GM12878 (cell line): Measurements from ENCODE around the gene ALG12. TPM values are rescaled to one million over a fixed set of nuclear protein-coding genes. Genes with fewer than 3 reads are reported as not detected.

Experiments
- JUNB ChIP-seq: IDR thresholded peaks from 2 replicates; pipeline ENCODE4 v1.6.1; 2016; ENCODE audit warnings: antibody characterized with exemption, mild to moderate bottlenecking
- POLR2AphosphoS5 ChIP-seq: IDR thresholded peaks from 2 replicates; pipeline ENCODE4 v1.6.1; 2011; ENCODE audit warnings: mild to moderate bottlenecking, low read length, inconsistent platforms
- TCF12 ChIP-seq: IDR thresholded peaks from 2 replicates; pipeline ENCODE4 v1.6.1; 2011; ENCODE audit warnings: low read depth, mild to moderate bottlenecking, low read length
- WRNIP1 ChIP-seq: IDR thresholded peaks from 2 replicates; pipeline ENCODE4 v1.6.1; 2011; ENCODE audit warnings: low read depth, low read length, improper control_type of control experiment, borderline replicate concordance
- ZNF207 ChIP-seq: fragments of 450-650 bp; IDR thresholded peaks from 2 replicates; pipeline ENCODE4 v1.6.1; 2014; ENCODE audit warnings: antibody characterized with exemption, mild to moderate bottlenecking, borderline replicate concordance
- ZZZ3 ChIP-seq: IDR thresholded peaks from 2 replicates; pipeline ENCODE4 v1.6.1; 2011; ENCODE audit warnings: low read depth; ENCODE audit not compliant: control insufficient read depth, insufficient read length
- polyA plus RNA-seq, 11 experiments: library from polyadenylated mRNA; depleted of rRNA in 4 of 11; unstranded in 6 of 11; stranded (reverse) in 5 of 11; fragments of >200 nt; fragmentation: Nextera tagmentation in 4 of 11; fragmentation: Illumina TruSeq in 1 of 11; extraction: Ambion mirVana in 4 of 11; extraction: Trizol in 1 of 11; gene quantifications; 1 replicate in 1 of 11; 2 replicates in 10 of 11; pipeline versions ENCODE4 v1.2.1 to v1.2.3, GENCODE V29; 2011 to 2016; ENCODE audit warnings: inconsistent platforms in 2 of 11, missing spikeins in 2 of 11, low read depth in 1 of 11
- total RNA-seq, 4 experiments: library from RNA; depleted of rRNA in 3 of 4; stranded (reverse); fragments of >200 nt in 3 of 4; fragmentation: Illumina TruSeq in 1 of 4; extraction: Trizol in 1 of 4; gene quantifications; 2 replicates each; pipeline versions ENCODE4 v1.2.1 to v1.2.3, GENCODE V29; 2013 to 2021
- TF ChIP-seq, protein P1 (sequence below): fragments of 450-650 bp; formaldehyde crosslinking; IDR thresholded peaks from 2 replicates; pipeline ENCODE4 v1.4.0; 2022; ENCODE audit warnings: mild to moderate bottlenecking, moderate library complexity
- TF ChIP-seq, protein P2 (sequence below): fragments of 450-650 bp; IDR thresholded peaks from 2 replicates; pipeline ENCODE4 v1.6.1; 2017; ENCODE audit warnings: mild to moderate bottlenecking
- TF ChIP-seq, protein P3 (sequence below): fragments of 450-650 bp; IDR thresholded peaks from 2 replicates; pipeline ENCODE4 v1.6.1; 2017; ENCODE audit warnings: mild to moderate bottlenecking, low read depth, inconsistent platforms; ENCODE audit not compliant: poor library complexity, severe bottlenecking

ALG12 gene
- total and polyA plus RNA-seq, 10 of the 15 experiments (the other 5 are each of a cell fraction or from before 2014, with no cell fraction given) = 0.22 to 23.4 (median 6.6) TPM

DNA sequence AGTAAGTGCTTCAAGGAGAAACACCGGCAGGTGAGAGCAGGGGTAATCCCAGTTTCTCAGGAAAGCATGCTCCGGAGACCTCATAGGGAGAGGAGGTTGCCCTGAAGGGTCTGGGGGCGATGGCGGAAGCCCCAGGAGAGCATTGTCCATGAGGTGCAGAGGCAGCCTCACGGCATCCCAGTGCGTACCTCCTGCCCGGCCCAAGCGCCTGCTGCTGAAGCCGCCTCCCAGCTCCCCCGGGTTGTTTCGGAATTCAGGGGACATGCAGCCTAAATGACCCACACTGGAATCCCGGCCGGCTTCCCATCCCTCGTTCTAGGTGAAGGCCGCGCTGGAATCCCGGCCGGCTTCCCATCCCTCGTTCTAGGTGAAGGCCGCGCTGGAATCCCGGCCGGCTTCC is 61.9 kb downstream of the ALG12 start (continued):
- TF ChIP-seq, protein P1, sequence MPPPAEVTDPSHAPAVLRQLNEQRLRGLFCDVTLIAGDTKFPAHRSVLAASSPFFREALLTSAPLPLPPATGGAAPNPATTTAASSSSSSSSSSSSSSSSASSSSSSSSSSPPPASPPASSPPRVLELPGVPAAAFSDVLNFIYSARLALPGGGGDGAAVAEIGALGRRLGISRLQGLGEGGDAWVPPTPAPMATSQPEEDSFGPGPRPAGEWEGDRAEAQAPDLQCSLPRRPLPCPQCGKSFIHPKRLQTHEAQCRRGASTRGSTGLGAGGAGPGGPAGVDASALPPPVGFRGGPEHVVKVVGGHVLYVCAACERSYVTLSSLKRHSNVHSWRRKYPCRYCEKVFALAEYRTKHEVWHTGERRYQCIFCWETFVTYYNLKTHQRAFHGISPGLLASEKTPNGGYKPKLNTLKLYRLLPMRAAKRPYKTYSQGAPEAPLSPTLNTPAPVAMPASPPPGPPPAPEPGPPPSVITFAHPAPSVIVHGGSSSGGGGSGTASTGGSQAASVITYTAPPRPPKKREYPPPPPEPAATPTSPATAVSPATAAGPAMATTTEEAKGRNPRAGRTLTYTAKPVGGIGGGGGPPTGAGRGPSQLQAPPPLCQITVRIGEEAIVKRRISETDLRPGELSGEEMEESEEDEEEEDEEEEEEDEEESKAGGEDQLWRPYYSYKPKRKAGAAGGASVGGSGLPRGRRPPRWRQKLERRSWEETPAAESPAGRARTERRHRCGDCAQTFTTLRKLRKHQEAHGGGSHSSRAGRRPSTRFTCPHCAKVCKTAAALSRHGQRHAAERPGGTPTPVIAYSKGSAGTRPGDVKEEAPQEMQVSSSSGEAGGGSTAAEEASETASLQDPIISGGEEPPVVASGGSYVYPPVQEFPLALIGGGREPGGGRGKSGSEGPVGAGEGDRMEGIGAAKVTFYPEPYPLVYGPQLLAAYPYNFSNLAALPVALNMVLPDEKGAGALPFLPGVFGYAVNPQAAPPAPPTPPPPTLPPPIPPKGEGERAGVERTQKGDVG = no peak
- TF ChIP-seq POLR2AphosphoS5 = no peak
- no peak for TF ChIP-seq ZZZ3
- TF ChIP-seq, protein P2, sequence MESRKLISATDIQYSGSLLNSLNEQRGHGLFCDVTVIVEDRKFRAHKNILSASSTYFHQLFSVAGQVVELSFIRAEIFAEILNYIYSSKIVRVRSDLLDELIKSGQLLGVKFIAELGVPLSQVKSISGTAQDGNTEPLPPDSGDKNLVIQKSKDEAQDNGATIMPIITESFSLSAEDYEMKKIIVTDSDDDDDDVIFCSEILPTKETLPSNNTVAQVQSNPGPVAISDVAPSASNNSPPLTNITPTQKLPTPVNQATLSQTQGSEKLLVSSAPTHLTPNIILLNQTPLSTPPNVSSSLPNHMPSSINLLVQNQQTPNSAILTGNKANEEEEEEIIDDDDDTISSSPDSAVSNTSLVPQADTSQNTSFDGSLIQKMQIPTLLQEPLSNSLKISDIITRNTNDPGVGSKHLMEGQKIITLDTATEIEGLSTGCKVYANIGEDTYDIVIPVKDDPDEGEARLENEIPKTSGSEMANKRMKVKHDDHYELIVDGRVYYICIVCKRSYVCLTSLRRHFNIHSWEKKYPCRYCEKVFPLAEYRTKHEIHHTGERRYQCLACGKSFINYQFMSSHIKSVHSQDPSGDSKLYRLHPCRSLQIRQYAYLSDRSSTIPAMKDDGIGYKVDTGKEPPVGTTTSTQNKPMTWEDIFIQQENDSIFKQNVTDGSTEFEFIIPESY = no peak
- TF ChIP-seq, protein P3, sequence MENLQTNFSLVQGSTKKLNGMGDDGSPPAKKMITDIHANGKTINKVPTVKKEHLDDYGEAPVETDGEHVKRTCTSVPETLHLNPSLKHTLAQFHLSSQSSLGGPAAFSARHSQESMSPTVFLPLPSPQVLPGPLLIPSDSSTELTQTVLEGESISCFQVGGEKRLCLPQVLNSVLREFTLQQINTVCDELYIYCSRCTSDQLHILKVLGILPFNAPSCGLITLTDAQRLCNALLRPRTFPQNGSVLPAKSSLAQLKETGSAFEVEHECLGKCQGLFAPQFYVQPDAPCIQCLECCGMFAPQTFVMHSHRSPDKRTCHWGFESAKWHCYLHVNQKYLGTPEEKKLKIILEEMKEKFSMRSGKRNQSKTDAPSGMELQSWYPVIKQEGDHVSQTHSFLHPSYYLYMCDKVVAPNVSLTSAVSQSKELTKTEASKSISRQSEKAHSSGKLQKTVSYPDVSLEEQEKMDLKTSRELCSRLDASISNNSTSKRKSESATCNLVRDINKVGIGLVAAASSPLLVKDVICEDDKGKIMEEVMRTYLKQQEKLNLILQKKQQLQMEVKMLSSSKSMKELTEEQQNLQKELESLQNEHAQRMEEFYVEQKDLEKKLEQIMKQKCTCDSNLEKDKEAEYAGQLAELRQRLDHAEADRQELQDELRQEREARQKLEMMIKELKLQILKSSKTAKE = no peak
- no peak for TF ChIP-seq WRNIP1
- TF ChIP-seq JUNB = no peak
- no peak for TF ChIP-seq TCF12
- TF ChIP-seq ZNF207 = no peak
